GM10847 (cell line): ENCODE results near the gene RAB18.

ENCODE experiments used
- POLR2A ChIP-seq: IDR thresholded peaks from 2 replicates; pipeline ENCODE4 v1.6.1; 2011; ENCODE audit not compliant: insufficient read length; ENCODE audit errors: extremely low read depth

RAB18 gene

DNA sequence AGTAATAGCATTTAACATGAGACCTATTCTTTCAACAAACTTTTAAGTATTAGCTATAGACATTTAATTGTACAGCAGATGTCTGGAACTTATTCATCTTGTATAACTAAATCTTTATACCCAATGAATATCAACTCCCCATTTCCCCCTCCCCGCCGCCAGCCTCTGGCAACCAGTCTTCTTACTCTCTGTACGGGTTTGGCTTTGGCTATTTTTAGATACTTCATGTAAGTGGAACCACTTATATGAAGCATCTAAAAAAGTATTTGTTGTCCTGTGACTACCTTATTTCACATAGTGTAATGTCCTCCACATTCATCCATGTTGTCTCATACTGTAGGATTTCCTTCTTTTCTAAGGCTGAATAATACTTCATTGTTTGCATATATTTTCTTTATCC is 60.8 kb downstream of the RAB18 start:
- no peak for TF ChIP-seq POLR2A

DNA sequence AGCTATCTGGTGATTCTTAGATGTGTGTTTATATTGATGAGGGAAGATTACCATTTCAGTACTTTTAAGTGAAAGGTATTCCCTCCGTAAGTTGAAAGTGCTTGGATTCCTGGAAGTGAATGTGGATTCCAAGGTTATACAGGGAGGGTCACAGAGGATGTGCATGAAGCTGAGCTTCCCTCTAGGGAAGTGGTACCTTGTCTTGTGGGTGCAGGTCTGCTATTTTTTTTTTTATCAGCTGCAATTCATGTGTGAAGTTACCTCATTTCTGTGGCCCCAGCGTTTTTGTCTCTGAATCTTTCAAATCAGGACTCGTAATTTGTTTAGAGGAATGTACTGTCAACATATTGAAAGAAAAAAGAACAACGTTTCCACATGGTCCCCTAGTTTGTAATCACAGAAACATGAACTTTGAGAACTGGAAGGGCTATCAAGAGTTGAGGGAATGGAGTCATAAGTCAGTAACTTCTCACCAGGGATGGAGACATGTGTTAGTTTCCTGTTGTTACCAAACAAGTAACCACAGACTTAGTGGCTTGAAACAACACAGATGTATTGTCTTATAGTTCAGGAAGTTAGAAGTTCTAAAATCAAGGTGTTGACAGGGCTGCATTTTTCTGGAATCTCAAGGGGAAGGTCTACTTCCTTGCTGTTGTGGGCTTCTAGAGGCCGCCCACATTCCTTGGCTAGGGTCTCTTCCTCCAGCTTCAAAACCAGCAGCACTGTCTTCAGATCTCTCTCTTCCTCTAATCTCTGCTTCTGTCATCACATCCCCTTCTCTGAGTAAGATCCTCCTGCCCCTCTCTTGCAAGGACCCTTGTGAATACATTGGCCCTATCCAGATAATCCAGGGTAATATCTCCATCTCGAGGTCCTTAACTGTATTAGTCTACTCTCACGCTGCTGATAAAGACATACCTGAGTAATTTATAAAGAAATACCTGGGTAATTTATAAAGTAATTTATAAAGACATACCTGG is 64.4 kb downstream of the RAB18 start:
- TF ChIP-seq POLR2A, result no peak

DNA sequence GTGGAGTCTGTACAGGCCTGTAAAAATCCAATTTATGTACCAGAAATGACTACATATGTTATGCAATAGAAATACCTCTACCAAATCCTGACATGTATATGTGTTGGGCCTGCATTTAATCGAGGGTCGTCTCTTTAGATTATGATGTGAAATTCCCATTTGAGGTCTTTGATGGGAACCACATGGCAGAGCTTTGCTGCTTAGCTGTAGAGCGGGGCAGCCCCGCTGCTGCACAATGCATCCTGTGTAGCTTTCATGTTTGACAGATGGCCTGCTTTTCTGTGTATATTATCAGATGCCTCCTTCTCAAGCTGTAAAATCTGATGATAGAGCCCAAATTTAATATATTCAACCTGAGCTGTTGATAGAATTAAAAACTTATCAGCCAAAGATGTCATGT is 65.8 kb downstream of the RAB18 start:
- no peak for TF ChIP-seq POLR2A

DNA sequence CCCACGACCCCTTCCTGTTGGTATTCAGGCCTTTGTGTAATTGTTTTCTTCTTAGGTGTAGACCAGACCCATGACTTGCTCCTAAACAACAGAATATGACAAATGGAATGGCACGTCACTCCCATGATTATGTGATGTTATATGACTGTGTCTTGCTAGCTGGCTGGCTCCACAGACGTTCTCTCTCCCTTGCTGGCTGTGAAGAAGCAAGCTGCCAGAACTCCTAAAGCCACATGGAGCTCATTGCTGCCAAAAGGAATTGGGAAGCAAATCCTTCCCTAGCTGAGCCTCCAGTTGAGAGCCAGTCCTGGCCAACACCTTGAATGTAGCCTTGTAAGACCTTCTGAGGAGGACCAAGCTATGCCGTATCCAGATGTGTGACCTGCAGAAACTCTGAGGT is 74.2 kb downstream of the RAB18 start:
- no peak for TF ChIP-seq POLR2A

DNA sequence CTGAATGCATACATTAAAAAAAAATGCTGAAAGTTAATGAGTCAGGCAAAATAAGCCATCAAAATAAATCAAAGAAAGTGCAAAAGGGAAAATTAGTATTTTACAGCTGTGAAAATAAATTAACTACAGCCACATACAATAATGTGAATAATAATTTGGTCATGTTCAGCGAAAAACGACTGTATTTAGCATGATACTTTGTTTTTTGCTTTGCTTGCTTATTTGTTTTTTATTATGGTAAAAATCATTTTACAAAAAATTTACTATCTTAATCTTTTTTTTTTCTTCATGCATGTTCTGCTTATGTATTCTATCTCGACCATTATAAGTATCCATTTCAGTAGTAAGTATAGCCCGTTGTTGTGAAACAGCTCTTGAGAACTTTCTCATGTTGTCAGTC is 77.1 kb downstream of the RAB18 start:
- no peak for TF ChIP-seq POLR2A

DNA sequence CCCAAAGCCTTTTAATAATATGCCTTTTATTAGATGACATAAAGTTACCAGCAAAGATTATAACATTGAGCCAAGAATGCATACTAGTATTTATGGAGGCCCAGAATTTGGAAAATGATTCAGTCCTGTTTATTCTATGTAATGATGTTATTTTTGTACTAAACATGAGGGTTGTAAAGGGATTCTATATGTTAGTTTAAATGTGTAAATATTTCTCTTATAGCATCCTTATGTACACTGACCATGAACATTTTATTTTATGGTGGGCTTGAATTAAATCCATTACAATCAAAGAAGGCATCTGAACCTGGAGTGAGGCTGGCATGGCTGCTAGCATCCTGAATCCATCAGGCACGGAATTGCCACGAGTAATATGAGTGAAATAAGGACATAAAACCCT is 80.2 kb downstream of the RAB18 start:
- no peak for TF ChIP-seq POLR2A
